Liver (tissue), 9 donors: Measurements from ENCODE around the gene CDC23. TPM values are rescaled to one million over a fixed set of nuclear protein-coding genes. Genes with fewer than 3 reads are reported as not detected.

Source experiments
- DNase-seq: peaks from one replicate; pipeline ENCODE4 v3.0.0-alpha.2; 2017; ENCODE audit warnings: low spot score
- H3K27ac ChIP-seq, 2 donors: one replicate each; pipeline ENCODE4 v1.7.0; 2013; ENCODE audit warnings: inconsistent platforms in 2 of 2, low read length in 2 of 2, control low read depth in 1 of 2, low read depth in 1 of 2, mild to moderate bottlenecking in 1 of 2
- H3K27me3 ChIP-seq, 4 donors: one replicate each; pipeline versions ENCODE4 v1.6.1 to v1.7.0; 2013; ENCODE audit warnings: low read length in 3 of 4, inconsistent platforms in 1 of 4, mild to moderate bottlenecking in 1 of 4, moderate library complexity in 1 of 4; ENCODE audit not compliant: control insufficient read depth in 4 of 4, insufficient read depth in 4 of 4
- H3K36me3 ChIP-seq, 4 donors: one replicate each; pipeline versions ENCODE4 v1.6.1 to v1.7.0; 2013; ENCODE audit warnings: low read length in 3 of 4, mild to moderate bottlenecking in 3 of 4, low read depth in 1 of 4, moderate library complexity in 1 of 4; ENCODE audit not compliant: control insufficient read depth in 4 of 4, insufficient read depth in 3 of 4
- H3K4me1 ChIP-seq, 4 donors: one replicate each; pipeline versions ENCODE4 v1.6.1 to v1.7.0; 2013; ENCODE audit warnings: low read length in 3 of 4, mild to moderate bottlenecking in 3 of 4, moderate library complexity in 1 of 4; ENCODE audit not compliant: control insufficient read depth in 4 of 4, insufficient read depth in 4 of 4
- H3K4me3 ChIP-seq, 3 donors: one replicate each; pipeline versions ENCODE4 v1.6.1 to v1.7.0; 2013; ENCODE audit warnings: low read length in 3 of 3, control low read depth in 1 of 3, low read depth in 1 of 3, mild to moderate bottlenecking in 1 of 3
- H3K9ac ChIP-seq, 2 donors: one replicate each; pipeline ENCODE4 v1.7.0; 2013; ENCODE audit warnings: low read length in 2 of 2, mild to moderate bottlenecking in 2 of 2, moderate library complexity in 2 of 2, control low read depth in 1 of 2, low read depth in 1 of 2
- H3K9me3 ChIP-seq, 4 donors: one replicate each; pipeline versions ENCODE4 v1.6.1 to v1.7.0; 2013; ENCODE audit warnings: low read length in 3 of 4; ENCODE audit not compliant: control insufficient read depth in 4 of 4
- EGR1 ChIP-seq, 2 donors: IDR thresholded peaks; 2 replicates each; pipeline ENCODE4 v1.6.1; 2016 to 2018; ENCODE audit warnings: antibody characterized with exemption in 2 of 2, low read depth in 2 of 2
- FOXA1 ChIP-seq: IDR thresholded peaks from 2 replicates; pipeline ENCODE4 v1.6.1; 2016; ENCODE audit warnings: antibody characterized with exemption
- FOXA2 ChIP-seq: IDR thresholded peaks from 2 replicates; pipeline ENCODE4 v1.6.1; 2016; ENCODE audit warnings: antibody characterized with exemption
- GABPA ChIP-seq, 2 donors: IDR thresholded peaks in 1 of 2; conservative IDR thresholded peaks in 1 of 2; 2 replicates each; pipeline ENCODE4 v1.6.1; 2016; ENCODE audit warnings: antibody characterized with exemption in 2 of 2, mild to moderate bottlenecking in 1 of 2, moderate library complexity in 1 of 2
- HNF4A ChIP-seq, 2 donors: conservative IDR thresholded peaks; 2 replicates each; pipeline ENCODE4 v1.6.1; 2016; ENCODE audit warnings: antibody characterized with exemption in 2 of 2, mild to moderate bottlenecking in 2 of 2
- HNF4G ChIP-seq: IDR thresholded peaks from 2 replicates; pipeline ENCODE4 v1.6.1; 2016; ENCODE audit warnings: antibody characterized with exemption
- JUND ChIP-seq, 2 donors: IDR thresholded peaks; 2 replicates each; pipeline ENCODE4 v1.6.1; 2016; ENCODE audit warnings: antibody characterized with exemption in 2 of 2
- NR2F2 ChIP-seq: IDR thresholded peaks from 2 replicates; pipeline ENCODE4 v1.6.1; 2016; ENCODE audit warnings: antibody characterized with exemption
- RAD21 ChIP-seq, 2 donors: IDR thresholded peaks; 2 replicates each; pipeline ENCODE4 v1.6.1; 2016; ENCODE audit warnings: antibody characterized with exemption in 2 of 2, mild to moderate bottlenecking in 2 of 2
- RXRA ChIP-seq, 2 donors: IDR thresholded peaks; 2 replicates each; pipeline ENCODE4 v1.6.1; 2017 to 2018; ENCODE audit warnings: antibody characterized with exemption in 2 of 2, mild to moderate bottlenecking in 1 of 2
- SP1 ChIP-seq: IDR thresholded peaks from 2 replicates; pipeline ENCODE4 v1.6.1; 2018; ENCODE audit warnings: antibody characterized with exemption, mild to moderate bottlenecking
- TAF1 ChIP-seq: conservative IDR thresholded peaks from 2 replicates; pipeline ENCODE4 v1.6.1; 2016; ENCODE audit warnings: antibody characterized with exemption, mild to moderate bottlenecking
- YY1 ChIP-seq: IDR thresholded peaks from 2 replicates; pipeline ENCODE4 v1.6.1; 2016; ENCODE audit warnings: antibody characterized with exemption, mild to moderate bottlenecking
- WGBS: extraction: QIAGEN DNeasy Blood & Tissue Kit; methylation state at CpG from one replicate; pipeline ENCODE4 v1.1.7; 2013; 5-methylcytosine and 5-hydroxymethylcytosine counted together
- polyA plus RNA-seq, 2 donors: library from polyadenylated mRNA; stranded (reverse) in 1 of 2; unstranded in 1 of 2; fragments of 200-250 nt in 1 of 2; fragments of >200 nt in 1 of 2; fragmentation: Nextera tagmentation in 1 of 2; extraction: Ambion mirVana in 1 of 2; gene quantifications; one replicate each; pipeline versions ENCODE4 v1.2.1 to v1.2.3, GENCODE V29; 2013 to 2015
- total RNA-seq, 2 donors: library from RNA; depleted of rRNA; stranded (reverse); fragments of >200 nt; gene quantifications; one replicate each; pipeline ENCODE4 v1.2.3, GENCODE V29; 2014
- TF ChIP-seq, protein P1 (sequence below): IDR thresholded peaks from 2 replicates; pipeline ENCODE4 v1.6.1; 2016; ENCODE audit warnings: antibody characterized with exemption
- TF ChIP-seq, protein P2 (sequence below): IDR thresholded peaks from 2 replicates; pipeline ENCODE4 v1.6.1; 2016; ENCODE audit warnings: antibody characterized with exemption, mild to moderate bottlenecking
- TF ChIP-seq, protein P3 (sequence below): IDR thresholded peaks from 2 replicates; pipeline ENCODE4 v1.6.1; 2016; ENCODE audit warnings: antibody characterized with exemption
- TF ChIP-seq, protein P4 (sequence below): fragments of 150-350 bp; IDR thresholded peaks from 2 replicates; pipeline ENCODE4 v1.5.1; 2017; ENCODE audit warnings: improper control_type of control experiment, low read depth, low read length; ENCODE audit not compliant: missing input control
- TF ChIP-seq, protein P5 (sequence below): IDR thresholded peaks from 2 replicates; pipeline ENCODE4 v1.6.1; 2016; ENCODE audit warnings: antibody characterized with exemption
- donor health status: healthy.
- donor health status: healthy.
- donor health status: healthy.
- donor health status: healthy.
- donor health status: healthy.

CDC23 gene
- total and polyA plus RNA-seq, 4 donors: 10.5 to 23.8 (median 14.2) TPM

DNA sequence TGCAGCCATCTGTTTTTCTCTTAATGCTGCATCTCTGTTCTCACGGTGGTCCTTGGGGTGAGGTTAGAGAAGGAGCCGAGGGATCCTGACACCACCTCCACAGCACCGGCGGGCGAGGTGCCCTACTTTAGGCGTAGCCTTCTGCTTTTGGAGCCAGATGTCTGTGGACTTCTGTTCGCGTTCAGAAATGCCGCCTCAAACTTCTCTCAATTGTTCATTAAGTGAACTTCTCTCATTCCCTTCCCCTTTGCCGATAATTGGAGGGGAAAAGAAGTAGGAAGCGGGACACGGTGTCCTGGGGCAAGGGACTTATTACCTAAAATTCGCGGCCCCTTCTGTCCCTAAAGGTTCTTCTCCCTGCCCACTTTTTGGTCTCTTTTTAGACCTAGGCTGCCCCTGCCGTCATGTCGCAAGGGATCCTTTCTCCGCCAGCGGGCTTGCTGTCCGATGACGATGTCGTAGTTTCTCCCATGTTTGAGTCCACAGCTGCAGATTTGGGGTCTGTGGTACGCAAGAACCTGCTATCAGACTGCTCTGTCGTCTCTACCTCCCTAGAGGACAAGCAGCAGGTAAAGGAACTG, 33.8 kb downstream of the CDC23 start:
- DNase-seq: peak; percentile 34
- H3K4me3 ChIP-seq: peak overlapping the region in 2 of 3 donors; percentile 43 to 58
- peaks cover under 1 to 7% (median 7%) of the 10 kb centered on the region in 4 donors for H3K36me3 ChIP-seq
- no peaks in the 10 kb centered on the region for H3K9me3 ChIP-seq
- no peak overlapping the region for H3K9ac ChIP-seq
- no peak overlapping the region for H3K27ac ChIP-seq
- TF ChIP-seq, protein P1, sequence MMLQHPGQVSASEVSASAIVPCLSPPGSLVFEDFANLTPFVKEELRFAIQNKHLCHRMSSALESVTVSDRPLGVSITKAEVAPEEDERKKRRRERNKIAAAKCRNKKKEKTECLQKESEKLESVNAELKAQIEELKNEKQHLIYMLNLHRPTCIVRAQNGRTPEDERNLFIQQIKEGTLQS: no peak
- TF ChIP-seq HNF4G (no peak), RXRA (IDR thresholded peaks at IDR 0.05) (no peak), EGR1 (IDR thresholded peaks at IDR 0.05; ENCODE audit: low read depth in 2 of 2) (no peak), JUND (IDR thresholded peaks at IDR 0.05) (no peak), HNF4A (conservative IDR thresholded peaks at IDR 0.05) (no peak), YY1 (no peak), SP1 (no peak), FOXA1 (no peak), RAD21 (IDR thresholded peaks at IDR 0.05) (no peak)
- TF ChIP-seq, protein P2, sequence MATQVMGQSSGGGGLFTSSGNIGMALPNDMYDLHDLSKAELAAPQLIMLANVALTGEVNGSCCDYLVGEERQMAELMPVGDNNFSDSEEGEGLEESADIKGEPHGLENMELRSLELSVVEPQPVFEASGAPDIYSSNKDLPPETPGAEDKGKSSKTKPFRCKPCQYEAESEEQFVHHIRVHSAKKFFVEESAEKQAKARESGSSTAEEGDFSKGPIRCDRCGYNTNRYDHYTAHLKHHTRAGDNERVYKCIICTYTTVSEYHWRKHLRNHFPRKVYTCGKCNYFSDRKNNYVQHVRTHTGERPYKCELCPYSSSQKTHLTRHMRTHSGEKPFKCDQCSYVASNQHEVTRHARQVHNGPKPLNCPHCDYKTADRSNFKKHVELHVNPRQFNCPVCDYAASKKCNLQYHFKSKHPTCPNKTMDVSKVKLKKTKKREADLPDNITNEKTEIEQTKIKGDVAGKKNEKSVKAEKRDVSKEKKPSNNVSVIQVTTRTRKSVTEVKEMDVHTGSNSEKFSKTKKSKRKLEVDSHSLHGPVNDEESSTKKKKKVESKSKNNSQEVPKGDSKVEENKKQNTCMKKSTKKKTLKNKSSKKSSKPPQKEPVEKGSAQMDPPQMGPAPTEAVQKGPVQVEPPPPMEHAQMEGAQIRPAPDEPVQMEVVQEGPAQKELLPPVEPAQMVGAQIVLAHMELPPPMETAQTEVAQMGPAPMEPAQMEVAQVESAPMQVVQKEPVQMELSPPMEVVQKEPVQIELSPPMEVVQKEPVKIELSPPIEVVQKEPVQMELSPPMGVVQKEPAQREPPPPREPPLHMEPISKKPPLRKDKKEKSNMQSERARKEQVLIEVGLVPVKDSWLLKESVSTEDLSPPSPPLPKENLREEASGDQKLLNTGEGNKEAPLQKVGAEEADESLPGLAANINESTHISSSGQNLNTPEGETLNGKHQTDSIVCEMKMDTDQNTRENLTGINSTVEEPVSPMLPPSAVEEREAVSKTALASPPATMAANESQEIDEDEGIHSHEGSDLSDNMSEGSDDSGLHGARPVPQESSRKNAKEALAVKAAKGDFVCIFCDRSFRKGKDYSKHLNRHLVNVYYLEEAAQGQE: no peak
- H3K27me3 ChIP-seq: no peaks in the 10 kb centered on the region
- H3K4me1 ChIP-seq: peaks cover 3 to 15% (median 13%) of the 10 kb centered on the region in 4 donors
- WGBS: 2% methylated on average over 23 of the region's 23 CpGs

DNA sequence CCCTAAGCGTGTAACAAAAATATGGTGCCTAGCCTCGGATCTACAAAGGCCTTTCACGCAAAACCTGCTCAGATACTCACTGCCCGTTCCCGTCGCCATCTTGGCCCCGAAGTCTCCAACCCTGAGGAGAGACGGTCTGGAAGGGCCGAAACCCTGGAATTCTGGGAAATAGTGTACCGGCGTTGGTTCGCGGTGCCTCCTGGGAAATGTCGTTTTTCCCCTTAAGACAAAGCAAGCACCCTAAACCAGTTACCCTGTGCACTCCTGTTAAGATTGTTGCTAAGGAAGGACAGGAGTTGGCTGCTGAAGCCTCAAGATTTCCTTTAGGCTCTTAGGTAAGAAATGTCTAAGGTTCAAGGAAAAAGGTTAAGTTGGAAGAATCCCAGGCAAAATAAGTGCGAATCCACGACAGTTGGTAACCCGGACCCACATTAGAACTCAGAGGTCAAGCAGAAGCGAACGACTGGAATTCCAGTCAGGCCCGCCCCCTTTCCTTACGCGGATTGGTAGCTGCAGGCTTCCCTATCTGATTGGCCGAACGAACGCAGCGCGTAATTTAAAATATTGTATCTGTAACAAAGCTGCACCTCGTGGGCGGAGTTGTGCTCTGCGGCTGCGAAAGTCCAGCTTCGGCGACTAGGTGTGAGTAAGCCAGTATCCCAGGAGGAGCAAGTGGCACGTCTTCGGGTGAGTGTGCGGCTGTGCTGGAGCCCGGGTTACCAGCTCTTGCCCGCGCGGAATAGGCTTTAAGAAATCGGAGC, 34.4 kb downstream of the CDC23 start, which contains the start of the genes BRD8 and KIF20A:
Gene BRD8, minus strand, starts transcription at position 115 of the 761 bp plus-strand sequence. Its CDS starts 16 bp downstream, at position 99.
Gene KIF20A, plus strand, starts transcription at position 597 of the 761 bp plus-strand sequence. CDS start 569 bp downstream, outside the sequence.
- peaks cover 3 to 15% (median 13%) of the 10 kb centered on the region in 4 donors for H3K4me1 ChIP-seq
- peak; percentile 95 for DNase-seq
- H3K9me3 ChIP-seq: no peaks in the 10 kb centered on the region
- TF ChIP-seq, protein P2: peak; percentile 41
- peak in 1 of 2 donors; percentile 39 for TF ChIP-seq JUND (IDR thresholded peaks at IDR 0.05)
- TF ChIP-seq, protein P3, sequence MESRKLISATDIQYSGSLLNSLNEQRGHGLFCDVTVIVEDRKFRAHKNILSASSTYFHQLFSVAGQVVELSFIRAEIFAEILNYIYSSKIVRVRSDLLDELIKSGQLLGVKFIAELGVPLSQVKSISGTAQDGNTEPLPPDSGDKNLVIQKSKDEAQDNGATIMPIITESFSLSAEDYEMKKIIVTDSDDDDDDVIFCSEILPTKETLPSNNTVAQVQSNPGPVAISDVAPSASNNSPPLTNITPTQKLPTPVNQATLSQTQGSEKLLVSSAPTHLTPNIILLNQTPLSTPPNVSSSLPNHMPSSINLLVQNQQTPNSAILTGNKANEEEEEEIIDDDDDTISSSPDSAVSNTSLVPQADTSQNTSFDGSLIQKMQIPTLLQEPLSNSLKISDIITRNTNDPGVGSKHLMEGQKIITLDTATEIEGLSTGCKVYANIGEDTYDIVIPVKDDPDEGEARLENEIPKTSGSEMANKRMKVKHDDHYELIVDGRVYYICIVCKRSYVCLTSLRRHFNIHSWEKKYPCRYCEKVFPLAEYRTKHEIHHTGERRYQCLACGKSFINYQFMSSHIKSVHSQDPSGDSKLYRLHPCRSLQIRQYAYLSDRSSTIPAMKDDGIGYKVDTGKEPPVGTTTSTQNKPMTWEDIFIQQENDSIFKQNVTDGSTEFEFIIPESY: peak; percentile 85
- peak; percentile 46 to 66 for TF ChIP-seq HNF4A (conservative IDR thresholded peaks at IDR 0.05)
- TF ChIP-seq FOXA1: no peak
- TF ChIP-seq FOXA2: no peak
- no peak for TF ChIP-seq HNF4G
- TF ChIP-seq, protein P4, sequence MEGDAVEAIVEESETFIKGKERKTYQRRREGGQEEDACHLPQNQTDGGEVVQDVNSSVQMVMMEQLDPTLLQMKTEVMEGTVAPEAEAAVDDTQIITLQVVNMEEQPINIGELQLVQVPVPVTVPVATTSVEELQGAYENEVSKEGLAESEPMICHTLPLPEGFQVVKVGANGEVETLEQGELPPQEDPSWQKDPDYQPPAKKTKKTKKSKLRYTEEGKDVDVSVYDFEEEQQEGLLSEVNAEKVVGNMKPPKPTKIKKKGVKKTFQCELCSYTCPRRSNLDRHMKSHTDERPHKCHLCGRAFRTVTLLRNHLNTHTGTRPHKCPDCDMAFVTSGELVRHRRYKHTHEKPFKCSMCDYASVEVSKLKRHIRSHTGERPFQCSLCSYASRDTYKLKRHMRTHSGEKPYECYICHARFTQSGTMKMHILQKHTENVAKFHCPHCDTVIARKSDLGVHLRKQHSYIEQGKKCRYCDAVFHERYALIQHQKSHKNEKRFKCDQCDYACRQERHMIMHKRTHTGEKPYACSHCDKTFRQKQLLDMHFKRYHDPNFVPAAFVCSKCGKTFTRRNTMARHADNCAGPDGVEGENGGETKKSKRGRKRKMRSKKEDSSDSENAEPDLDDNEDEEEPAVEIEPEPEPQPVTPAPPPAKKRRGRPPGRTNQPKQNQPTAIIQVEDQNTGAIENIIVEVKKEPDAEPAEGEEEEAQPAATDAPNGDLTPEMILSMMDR: no peak
- TF ChIP-seq SP1: peak; percentile 94
- peak; percentile 91 for TF ChIP-seq NR2F2
- peak in 1 of 2 donors; percentile 24 for TF ChIP-seq RAD21 (IDR thresholded peaks at IDR 0.05)
- TF ChIP-seq GABPA (IDR thresholded peaks at IDR 0.05 in 1 of 2, conservative IDR thresholded peaks at IDR 0.05 in 1 of 2): peak; percentile 60 to 90
- peak; percentile 77 to 83 for TF ChIP-seq RXRA (IDR thresholded peaks at IDR 0.05)
- TF ChIP-seq TAF1: no peak
- TF ChIP-seq, protein P5, sequence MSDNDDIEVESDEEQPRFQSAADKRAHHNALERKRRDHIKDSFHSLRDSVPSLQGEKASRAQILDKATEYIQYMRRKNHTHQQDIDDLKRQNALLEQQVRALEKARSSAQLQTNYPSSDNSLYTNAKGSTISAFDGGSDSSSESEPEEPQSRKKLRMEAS: peak; percentile 93
- peak; percentile 98 for TF ChIP-seq YY1
- TF ChIP-seq EGR1 (IDR thresholded peaks at IDR 0.05; ENCODE audit: low read depth in 2 of 2): peak; percentile 58
- peak within 1 kb of the TSS; percentile 76 to 91 for H3K9ac ChIP-seq
- H3K36me3 ChIP-seq: peaks cover 0 to 11% (median 7%) of the 10 kb centered on the region in 4 donors
- under 1% methylated on average over 41 of the region's 41 CpGs for WGBS
- H3K27me3 ChIP-seq: no peaks in the 10 kb centered on the region
- peak within 1 kb of the TSS; percentile 84 to 89 for H3K27ac ChIP-seq
- H3K4me3 ChIP-seq: peak within 1 kb of the TSS; percentile 83 to 96 (median 88)
